IPS-18c (cell line): ENCODE data around the gene PFKFB2.

Experiments used
- H3K4me3 ChIP-seq: 2 replicates; pipeline ENCODE4 v1.7.0; 2013; ENCODE audit warnings: low read depth, mild to moderate bottlenecking, low read length, moderate library complexity; ENCODE audit not compliant: insufficient read depth
- H3K9me3 ChIP-seq: one replicate; pipeline ENCODE4 v1.6.1; 2013; ENCODE audit warnings: mild to moderate bottlenecking, low read length, moderate library complexity; ENCODE audit not compliant: control insufficient read depth, insufficient read depth

The PFKFB2 gene

DNA sequence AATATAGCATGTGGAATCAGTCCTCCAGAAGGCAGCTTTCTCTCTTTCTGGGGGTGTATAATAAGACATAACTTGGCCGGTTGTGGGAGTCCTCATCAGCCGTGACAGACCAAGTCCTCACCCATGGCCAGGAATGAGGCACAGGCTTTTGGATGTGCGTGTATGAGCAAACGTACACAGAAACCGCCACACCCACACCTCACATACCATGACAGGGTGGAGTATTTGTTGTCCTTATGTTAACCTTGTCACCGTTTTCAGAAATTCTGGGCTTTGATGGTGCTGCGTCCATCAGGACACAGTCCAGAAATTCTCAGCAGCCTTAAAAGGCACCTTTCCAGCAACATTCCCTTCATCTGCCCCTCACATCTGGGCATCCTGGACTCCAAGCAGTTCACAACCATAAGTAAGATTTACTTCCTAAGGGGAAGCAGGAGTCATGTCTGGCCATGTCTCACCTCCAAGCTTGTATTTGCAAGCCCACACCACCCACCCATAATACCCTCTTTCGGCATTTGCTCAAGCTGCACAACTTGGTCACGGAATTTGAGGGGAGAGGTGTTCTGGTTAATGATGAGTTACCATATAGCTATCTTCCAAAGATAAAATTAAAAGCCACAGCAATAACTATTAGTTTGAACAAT, 32.9 kb upstream of the PFKFB2 start:
- Histone ChIP-seq H3K4me3 (no peak overlapping the region), H3K9me3 (no peaks in the 10 kb centered on the region)

DNA sequence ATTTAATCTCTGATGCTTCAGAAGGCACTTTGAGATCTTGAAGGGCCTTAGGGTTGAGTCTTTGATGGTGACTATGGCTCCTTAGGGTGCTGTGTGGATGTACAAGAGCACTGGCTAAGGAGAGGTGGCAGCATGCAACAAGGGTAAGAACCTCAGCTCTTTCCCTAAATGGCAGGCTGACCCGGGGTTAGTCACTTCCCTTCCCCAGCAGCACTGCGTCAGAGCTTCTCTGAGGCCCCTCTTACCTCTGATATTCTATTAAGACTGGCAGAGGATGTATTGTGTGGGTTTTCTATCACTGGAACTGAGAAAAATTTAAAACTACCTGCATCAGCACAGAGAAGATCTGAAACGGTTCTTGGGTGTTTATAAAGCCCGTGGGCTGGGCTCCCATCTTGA, 32.4 kb upstream of the PFKFB2 start:
- H3K9me3 ChIP-seq: no peaks in the 10 kb centered on the region
- H3K4me3 ChIP-seq: no peak overlapping the region

DNA sequence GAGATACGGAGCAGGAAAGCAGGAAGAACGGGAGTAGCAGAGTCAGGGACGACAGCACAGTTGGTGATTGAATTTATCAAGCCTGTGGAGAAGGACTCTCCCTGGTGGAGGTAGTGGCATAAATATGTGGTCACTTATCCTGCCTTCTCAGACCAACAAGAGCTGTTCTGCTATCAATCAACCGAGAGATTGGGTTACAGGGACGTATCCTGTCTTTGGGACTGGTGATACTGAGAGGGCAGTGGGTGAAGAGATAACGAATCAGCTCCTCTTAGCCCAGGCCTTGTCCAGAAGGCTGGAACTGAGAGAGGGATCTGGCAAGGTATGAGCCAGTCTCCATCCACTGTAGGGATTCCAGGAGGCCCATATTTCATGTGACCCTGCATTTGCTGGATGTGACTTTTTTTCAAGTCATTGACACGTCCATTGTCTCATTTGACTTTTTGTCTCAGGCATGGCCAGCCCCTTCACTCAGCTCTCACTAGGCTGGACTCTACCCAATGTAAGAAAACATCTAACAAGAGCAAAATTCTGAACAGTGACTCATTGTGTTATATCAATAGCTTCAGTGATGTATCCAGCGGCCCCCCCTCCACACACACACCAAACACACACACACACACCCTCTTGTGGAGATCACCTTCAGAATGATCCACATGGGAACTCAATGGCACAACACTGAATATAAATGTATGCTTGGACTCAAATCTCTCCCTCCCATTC, 31.8 kb upstream of the PFKFB2 start:
- Histone ChIP-seq H3K9me3 (no peaks in the 10 kb centered on the region), H3K4me3 (no peak overlapping the region)

DNA sequence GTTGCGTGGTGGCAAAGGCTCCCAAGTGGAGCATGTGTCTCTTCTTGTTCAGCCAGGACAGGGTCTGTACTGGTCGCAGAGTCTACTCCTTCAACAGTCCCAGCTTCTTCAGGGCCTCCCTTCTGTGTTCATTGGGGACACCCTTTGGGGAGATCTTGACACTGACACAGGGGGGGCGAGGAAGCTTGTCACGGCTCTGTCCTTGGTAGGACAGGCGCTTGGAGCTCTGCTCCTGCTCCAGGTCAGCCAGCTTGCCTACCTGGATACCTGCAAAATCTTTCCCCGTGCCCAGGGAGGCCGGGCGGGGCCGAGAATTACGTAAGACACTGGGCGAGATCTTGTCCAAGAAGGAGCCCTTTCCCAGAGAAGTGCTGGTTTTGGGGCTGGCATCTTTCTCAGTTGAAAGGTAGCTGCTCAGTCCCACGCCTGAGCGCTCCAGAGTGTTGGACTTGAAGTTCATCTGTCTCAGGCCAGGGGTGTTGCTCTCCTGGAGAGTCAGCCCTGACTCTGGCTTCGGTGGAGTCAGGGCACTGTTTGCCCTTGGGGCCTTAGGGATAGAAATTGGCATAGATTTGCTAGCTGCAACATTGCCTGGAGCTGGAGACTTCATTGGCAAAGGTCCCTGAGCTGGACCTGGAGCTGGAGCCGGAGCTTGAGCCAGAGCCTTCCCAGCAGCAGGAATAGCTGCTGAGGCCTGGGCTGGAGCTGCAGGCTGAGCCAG, 31.0 kb upstream of the PFKFB2 start:
- no peaks in the 10 kb centered on the region for H3K9me3 ChIP-seq
- H3K4me3 ChIP-seq: no peak overlapping the region

- no peak overlapping the region for H3K4me3 ChIP-seq
Observed at GRCh38 chr1:207022996-207023679, 29.9 kb upstream of the PFKFB2 start.

DNA sequence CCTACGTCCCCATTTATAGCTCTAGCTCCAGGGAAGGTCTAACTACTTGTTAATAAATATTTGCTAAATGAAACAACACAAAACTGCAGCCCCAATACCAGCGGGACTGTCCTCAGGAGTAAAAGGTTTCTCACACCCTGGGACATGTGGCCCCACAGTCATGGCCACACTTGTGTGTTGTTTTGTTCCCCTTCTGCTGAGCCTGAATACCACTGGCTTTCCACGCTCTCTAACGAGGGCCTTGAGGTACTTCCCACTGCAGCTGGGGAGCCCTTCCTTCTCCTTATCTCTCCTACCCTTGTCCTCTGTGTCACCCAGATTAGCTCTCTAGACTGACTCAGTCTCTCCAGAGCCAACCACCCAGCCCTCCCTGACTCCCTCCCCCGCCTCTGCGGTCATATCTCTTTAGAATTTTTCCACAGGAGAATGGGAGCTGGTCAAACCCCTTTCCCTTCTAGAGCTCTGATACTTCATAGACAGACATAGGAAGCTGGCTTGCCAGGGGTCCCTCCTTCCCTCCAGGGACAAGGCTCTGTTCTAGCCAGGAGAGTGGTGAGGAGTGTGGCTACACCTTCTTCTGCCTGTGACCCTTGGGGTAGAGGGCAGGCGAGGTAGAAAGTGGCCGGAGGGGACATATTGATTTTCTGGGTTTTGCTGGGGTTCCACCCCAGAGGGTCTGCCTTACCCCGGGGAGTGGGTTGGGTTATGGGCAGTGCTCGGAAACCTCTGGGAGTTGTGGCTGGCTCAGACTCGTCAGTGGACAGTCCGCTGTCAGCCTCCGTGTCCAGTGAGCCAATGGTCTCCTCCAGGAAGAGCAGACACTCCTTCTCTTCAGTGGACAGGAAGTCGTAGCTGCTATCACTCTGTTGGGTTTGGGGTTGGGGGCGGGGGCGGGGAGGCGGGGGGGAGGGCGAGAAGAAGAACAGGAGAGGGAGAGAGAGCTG, 28.6 kb upstream of the PFKFB2 start:
- no peaks in the 10 kb centered on the region for H3K9me3 ChIP-seq
- H3K4me3 ChIP-seq: no peak overlapping the region

More at GRCh38 chr1:207022996-207023679, 29.9 kb upstream of the PFKFB2 start:
- no peaks in the 10 kb centered on the region for H3K9me3 ChIP-seq

- H3K9me3 ChIP-seq: no peaks in the 10 kb centered on the region
Observed at GRCh38 chr1:207025146-207025880, 27.8 kb upstream of the PFKFB2 start.

DNA sequence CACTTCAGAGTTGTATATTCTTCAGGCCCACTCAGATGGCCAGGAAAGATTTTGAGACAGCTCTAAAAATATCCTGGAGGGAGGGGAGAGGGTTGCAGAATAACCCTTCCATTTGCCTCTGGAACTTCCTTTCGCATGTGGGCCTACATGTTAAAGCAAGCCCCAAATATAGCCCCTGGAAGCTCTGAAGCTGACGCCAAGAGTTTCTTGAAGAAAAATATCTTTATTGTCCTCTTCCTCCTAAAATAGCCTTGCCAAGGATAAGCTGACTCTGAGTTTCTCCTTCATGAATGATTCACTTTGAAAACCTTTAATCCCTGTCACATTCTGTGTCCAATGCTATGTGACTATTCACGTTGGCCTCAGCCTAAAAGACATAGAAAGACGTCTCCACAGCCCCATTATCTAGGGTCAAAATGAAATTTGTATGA, 27.0 kb upstream of the PFKFB2 start:
- Histone ChIP-seq H3K9me3 (no peaks in the 10 kb centered on the region), H3K4me3 (no peak overlapping the region)

More at GRCh38 chr1:207025146-207025880, 27.8 kb upstream of the PFKFB2 start:
- no peak overlapping the region for H3K4me3 ChIP-seq

DNA sequence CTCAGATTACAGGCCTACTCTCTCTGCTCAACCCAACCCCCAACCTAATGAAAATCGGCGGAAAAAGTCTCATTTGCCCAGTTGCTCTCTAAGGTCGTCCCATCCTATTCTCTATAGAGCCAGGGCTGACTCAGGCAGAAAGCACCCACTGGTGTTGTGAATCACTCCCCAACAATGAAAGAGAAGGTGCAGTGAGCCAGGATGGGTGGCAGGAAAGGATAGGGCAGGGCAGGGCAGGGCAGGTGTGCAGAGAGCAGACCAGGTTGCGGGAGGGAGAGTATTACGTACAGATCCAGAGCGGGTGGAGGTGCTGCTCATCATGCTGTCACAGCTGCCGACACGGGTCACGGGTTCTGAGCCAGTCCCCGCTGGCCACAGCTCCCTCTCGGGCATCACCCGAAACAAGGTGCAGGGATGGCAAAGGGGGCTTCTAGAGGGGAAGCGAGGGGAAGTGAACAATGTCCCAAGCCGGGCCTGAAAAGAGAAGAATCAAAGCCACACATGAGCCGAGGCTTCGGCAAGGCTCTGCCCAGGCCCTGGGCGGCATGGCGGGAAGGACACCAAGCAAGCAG, 25.8 kb upstream of the PFKFB2 start:
- Histone ChIP-seq H3K4me3 (no peak overlapping the region), H3K9me3 (no peaks in the 10 kb centered on the region)

DNA sequence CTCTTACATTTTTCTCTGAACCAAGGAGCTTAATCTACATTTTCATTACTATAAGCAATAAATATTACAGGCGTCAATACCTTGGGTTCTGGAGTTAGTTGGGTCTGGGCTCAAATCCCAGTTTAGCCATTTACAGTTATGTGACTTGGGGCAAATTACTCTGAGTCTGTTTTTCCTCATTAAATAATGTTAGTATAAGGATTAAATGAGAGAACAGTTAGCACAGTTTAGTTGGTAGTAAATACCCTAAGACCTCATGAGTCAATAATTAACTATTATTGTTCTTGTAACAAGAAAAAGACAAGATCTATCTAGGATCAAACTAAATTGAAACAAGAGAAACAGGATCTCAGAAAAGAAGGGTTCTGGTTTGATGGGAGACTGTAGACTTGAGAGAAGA, 25.2 kb upstream of the PFKFB2 start:
- Histone ChIP-seq H3K9me3 (no peaks in the 10 kb centered on the region), H3K4me3 (no peak overlapping the region)

- Histone ChIP-seq H3K9me3 (no peaks in the 10 kb centered on the region), H3K4me3 (no peak overlapping the region)
Observed at GRCh38 chr1:207028884-207029650, 24.0 kb upstream of the PFKFB2 start.

GRCh38 chr1:207029701-207030521, 23.2 kb upstream of the PFKFB2 start:
- no peaks in the 10 kb centered on the region for H3K9me3 ChIP-seq
- no peak overlapping the region for H3K4me3 ChIP-seq

DNA sequence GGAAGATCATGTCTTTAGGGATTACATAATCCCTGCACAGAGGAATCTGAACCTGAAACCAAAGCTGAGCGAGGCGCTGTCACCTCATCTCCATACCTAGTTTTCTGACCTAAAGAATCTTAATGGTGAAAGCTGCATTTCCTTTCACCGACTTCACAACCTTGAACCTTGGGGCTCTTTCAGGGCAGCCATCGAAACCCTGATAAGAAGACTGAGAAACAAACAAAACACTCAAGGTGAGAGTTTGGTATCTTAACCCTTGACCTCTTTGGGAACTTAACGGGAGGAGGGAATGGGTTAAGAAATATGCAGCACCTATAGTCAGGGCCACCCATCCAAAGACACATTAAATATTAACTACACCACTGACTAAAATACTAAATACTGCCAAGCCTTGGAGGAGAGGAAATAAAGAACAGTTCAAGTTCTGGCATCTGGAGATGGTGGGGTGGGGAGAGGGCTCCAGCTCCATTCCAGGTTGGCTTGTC, 22.5 kb upstream of the PFKFB2 start:
- H3K4me3 ChIP-seq: no peak overlapping the region
- no peaks in the 10 kb centered on the region for H3K9me3 ChIP-seq

- H3K9me3 ChIP-seq: no peaks in the 10 kb centered on the region
Observed at GRCh38 chr1:207031016-207031415, 22.1 kb upstream of the PFKFB2 start.

More at GRCh38 chr1:207031016-207031415, 22.1 kb upstream of the PFKFB2 start:
- H3K4me3 ChIP-seq: no peak overlapping the region
